Common myeloid progenitor, CD34-positive (primary cell): ENCODE measurements around the gene LYPD6.

Source experiments
- CTCF ChIA-PET: fragments of 350-600 bp; sonication (Branson Sonifier 250); formaldehyde crosslinking; loops from one replicate; lab custom pipeline; 2021; ENCODE audit warnings: antibody characterized with exemption; lab: Charles Lee
- POLR2A ChIA-PET: fragments of 350-600 bp; sonication (Branson Sonifier 250); formaldehyde crosslinking; loops from one replicate; lab custom pipeline; 2021; ENCODE audit warnings: antibody characterized with exemption; lab: Charles Lee
- DNase-seq, 3 donors: peaks; one replicate each; pipeline versions ENCODE4 v3.0.0 to v3.0.0-alpha.2; 2013
- H3K27ac ChIP-seq, 2 experiments: 1 replicate in 1 of 2; 2 replicates in 1 of 2; pipeline ENCODE4 v1.7.0; 2013; ENCODE audit warnings: inconsistent platforms in 2 of 2, low read length in 2 of 2, mild to moderate bottlenecking in 2 of 2, low read depth in 1 of 2, moderate library complexity in 1 of 2; ENCODE audit not compliant: severe bottlenecking in 2 of 2, insufficient read depth in 1 of 2, poor library complexity in 1 of 2
- H3K27me3 ChIP-seq, 5 experiments: replicated peaks in 2 of 5; 1 replicate in 3 of 5; 2 replicates in 2 of 5; pipeline versions ENCODE4 v1.6.1 to v1.7.0; 2013; ENCODE audit warnings: low read length in 4 of 5, mild to moderate bottlenecking in 2 of 5, moderate library complexity in 2 of 5, inconsistent platforms in 1 of 5; ENCODE audit not compliant: insufficient read depth in 5 of 5, control insufficient read depth in 4 of 5
- H3K36me3 ChIP-seq, 4 experiments: 1 replicate in 2 of 4; 2 replicates in 2 of 4; pipeline versions ENCODE4 v1.6.1 to v1.7.0; 2013; ENCODE audit warnings: low read length in 3 of 4, control low read depth in 1 of 4, mild to moderate bottlenecking in 1 of 4; ENCODE audit not compliant: control insufficient read depth in 4 of 4, insufficient read depth in 4 of 4
- H3K4me1 ChIP-seq, 4 experiments: 1 replicate in 3 of 4; 2 replicates in 1 of 4; pipeline versions ENCODE4 v1.6.1 to v1.7.1; 2013; ENCODE audit warnings: low read length in 3 of 4, mild to moderate bottlenecking in 3 of 4, control low read depth in 1 of 4, inconsistent platforms in 1 of 4, moderate library complexity in 1 of 4; ENCODE audit not compliant: control insufficient read depth in 4 of 4, insufficient read depth in 4 of 4; ENCODE audit errors: control extremely low read depth in 1 of 4
- H3K4me3 ChIP-seq, 7 experiments: 1 replicate in 4 of 7; 2 replicates in 3 of 7; pipeline versions ENCODE4 v1.5.1 to v1.7.0; 2013; ENCODE audit warnings: mild to moderate bottlenecking in 7 of 7, low read length in 6 of 7, moderate library complexity in 6 of 7, inconsistent platforms in 2 of 7, low read depth in 2 of 7, control low read depth in 1 of 7; ENCODE audit not compliant: insufficient read depth in 4 of 7, control insufficient read depth in 1 of 7; ENCODE audit errors: extremely low read depth in 1 of 7
- H3K9me3 ChIP-seq, 5 experiments: 1 replicate in 4 of 5; 2 replicates in 1 of 5; pipeline versions ENCODE4 v1.6.1 to v1.7.1; 2013; ENCODE audit warnings: low read length in 4 of 5, mild to moderate bottlenecking in 2 of 5, inconsistent platforms in 1 of 5, low read depth in 1 of 5, moderate library complexity in 1 of 5; ENCODE audit not compliant: control insufficient read depth in 4 of 5, insufficient read depth in 2 of 5; ENCODE audit errors: control extremely low read depth in 1 of 5
- WGBS: methylation state at CpG from one replicate; pipeline ENCODE4 v1.1.5; 2013; ENCODE audit not compliant: insufficient coverage; 5-methylcytosine and 5-hydroxymethylcytosine counted together

The LYPD6 gene

GRCh38 chr2:149344105-149344504, 13.7 kb downstream of the LYPD6 start:
- Histone ChIP-seq H3K4me1 (no peaks in the 10 kb centered on the region), H3K27me3 (peaks cover 0 to 2% (median 0%) of the 10 kb centered on the region in 5 experiments), H3K36me3 (no peaks in the 10 kb centered on the region), H3K27ac (no peak overlapping the region), H3K9me3 (no peaks in the 10 kb centered on the region), H3K4me3 (no peak overlapping the region)
- POLR2A ChIA-PET: no interaction called here
- DNase-seq: no peak
- CTCF ChIA-PET: no interaction called here
- WGBS: no CpG with 5 or more reads among the region's 2 CpGs

DNA sequence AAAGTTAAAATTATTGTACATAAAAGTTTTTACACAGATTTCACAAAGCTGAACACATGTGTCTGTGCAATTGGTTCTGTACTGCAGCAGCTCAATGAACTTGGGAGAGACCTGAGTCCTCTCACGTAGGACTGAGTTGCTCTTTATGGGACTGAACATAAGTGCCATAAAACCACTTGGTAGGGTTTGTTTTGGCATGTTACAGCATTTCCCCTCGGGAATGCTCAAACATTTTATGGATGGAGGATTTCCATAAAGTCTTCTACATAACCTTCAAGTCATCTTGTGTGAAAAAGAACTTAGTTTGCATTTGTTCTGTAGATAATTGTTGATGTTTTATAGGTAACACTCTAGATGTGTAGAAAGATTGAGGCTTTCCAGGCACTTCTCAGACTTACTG, 15.9 kb downstream of the LYPD6 start:
- Histone ChIP-seq H3K4me1 (no peaks in the 10 kb centered on the region), H3K27me3 (peaks cover 0 to 2% (median 0%) of the 10 kb centered on the region in 5 experiments), H3K9me3 (no peaks in the 10 kb centered on the region), H3K27ac (no peak overlapping the region), H3K4me3 (no peak overlapping the region), H3K36me3 (no peaks in the 10 kb centered on the region)
- 100% methylated on average over 2 of the region's 2 CpGs for WGBS
- ChIA-PET POLR2A (no interaction called here), CTCF (no interaction called here)
- DNase-seq: no peak

- H3K27me3 ChIP-seq: peaks cover 0 to 2% (median 0%) of the 10 kb centered on the region in 5 experiments
- CTCF ChIA-PET: no interaction called here
- 97% methylated on average over 2 of the region's 2 CpGs for WGBS
- H3K4me3 ChIP-seq: no peak overlapping the region
- no peak overlapping the region for H3K27ac ChIP-seq
- POLR2A ChIA-PET: no interaction called here
- DNase-seq: no peak
- H3K4me1 ChIP-seq: no peaks in the 10 kb centered on the region
- no peaks in the 10 kb centered on the region for H3K9me3 ChIP-seq
- H3K36me3 ChIP-seq: no peaks in the 10 kb centered on the region
These were observed 17.9 kb downstream of the LYPD6 start for GRCh38 chr2:149348291-149348690.

DNA sequence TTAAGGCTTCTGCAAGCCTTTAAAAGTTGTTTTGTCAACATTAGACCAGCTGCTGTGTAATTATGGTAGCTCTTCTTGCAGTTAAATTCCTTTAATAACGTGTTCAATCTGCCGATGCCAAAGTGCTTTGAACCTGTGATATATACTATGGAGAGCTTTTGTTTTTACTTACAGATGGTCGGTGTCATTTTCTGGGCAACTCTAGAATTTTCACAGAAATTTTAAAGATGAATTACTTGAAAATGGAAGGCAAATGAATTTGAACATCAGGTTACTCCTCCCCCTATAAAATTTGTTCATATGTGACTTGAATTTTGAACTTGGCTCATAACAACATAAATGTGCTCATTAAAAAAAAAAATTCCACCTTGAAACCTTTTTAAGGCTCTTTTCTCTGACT, 23.0 kb downstream of the LYPD6 start:
- CTCF ChIA-PET: interaction anchor here (0.6 kb wide), 1 partner anchor 1558 kb away, joined by 3 read pairs; no protein-coding TSS in a partner anchor
- Histone ChIP-seq H3K4me1 (no peaks in the 10 kb centered on the region), H3K27ac (no peak overlapping the region), H3K9me3 (no peaks in the 10 kb centered on the region), H3K27me3 (peaks cover 0 to under 1% (median 0%) of the 10 kb centered on the region in 5 experiments), H3K4me3 (no peak overlapping the region), H3K36me3 (no peaks in the 10 kb centered on the region)
- POLR2A ChIA-PET: no interaction called here
- WGBS: 100% methylated on average over 1 of the region's 3 CpGs
- no peak for DNase-seq

GRCh38 chr2:149355716-149356422, 25.5 kb downstream of the LYPD6 start:
- no peaks in the 10 kb centered on the region for H3K36me3 ChIP-seq

DNA sequence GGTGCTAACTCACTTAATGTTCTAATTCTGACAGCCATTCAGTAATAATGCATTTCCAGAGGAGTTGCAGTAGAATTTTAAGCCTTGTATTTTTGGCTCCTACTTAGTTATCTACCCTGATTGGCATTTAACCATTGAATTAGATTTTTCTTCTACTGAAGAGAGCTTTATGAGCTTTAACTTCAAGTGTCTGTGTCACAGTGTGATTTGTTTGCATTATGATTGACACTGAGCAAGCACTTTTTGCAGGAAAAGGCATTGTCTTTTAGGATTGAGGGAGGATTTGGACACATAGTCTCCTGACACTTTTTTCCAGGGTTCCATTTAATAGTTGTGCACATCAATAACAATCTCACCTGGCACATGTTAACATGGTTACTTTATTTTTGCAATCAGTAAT, 26.7 kb downstream of the LYPD6 start:
- no peak for DNase-seq
- ChIA-PET POLR2A (no interaction called here), CTCF (no interaction called here)
- Histone ChIP-seq H3K4me3 (no peak overlapping the region), H3K36me3 (no peaks in the 10 kb centered on the region), H3K4me1 (no peaks in the 10 kb centered on the region), H3K9me3 (peaks cover 0 to 2% (median 0%) of the 10 kb centered on the region in 5 experiments), H3K27ac (no peak overlapping the region), H3K27me3 (no peaks in the 10 kb centered on the region)

More at GRCh38 chr2:149355716-149356422, 25.5 kb downstream of the LYPD6 start:
- Histone ChIP-seq H3K27ac (no peak overlapping the region), H3K27me3 (no peaks in the 10 kb centered on the region), H3K4me3 (no peak overlapping the region), H3K9me3 (no peaks in the 10 kb centered on the region), H3K4me1 (no peaks in the 10 kb centered on the region)
- WGBS: 100% methylated on average over 1 of the region's 4 CpGs
- no peak for DNase-seq
- POLR2A ChIA-PET: no interaction called here
- CTCF ChIA-PET: no interaction called here

DNA sequence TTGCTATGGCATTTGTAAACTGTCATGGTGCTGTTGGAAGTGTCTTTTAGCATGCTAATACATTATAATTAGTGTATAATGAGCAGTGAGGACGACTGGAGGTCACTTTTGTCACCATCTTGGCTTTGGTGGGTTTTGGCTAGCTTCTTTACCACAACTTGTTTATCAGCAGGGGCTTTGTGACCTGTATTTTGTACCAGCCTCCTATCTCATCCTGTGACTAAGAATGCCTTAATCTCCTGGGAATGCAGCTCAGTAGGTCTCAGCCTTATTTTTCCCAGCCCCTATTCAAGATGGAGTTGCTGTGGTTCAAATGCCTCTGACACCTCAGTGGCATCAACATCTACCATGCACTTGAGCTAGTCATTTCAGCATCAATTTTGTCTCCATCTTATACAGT, 29.7 kb downstream of the LYPD6 start:
- ChIA-PET CTCF (interaction anchor here (0.9 kb wide), 1 partner anchor 13 kb away, joined by 3 read pairs; no protein-coding TSS in a partner anchor), POLR2A (no interaction called here)
- H3K9me3 ChIP-seq: peaks cover 0 to 2% (median 0%) of the 10 kb centered on the region in 5 experiments
- no peak for DNase-seq
- H3K27ac ChIP-seq: no peak overlapping the region
- H3K4me3 ChIP-seq: no peak overlapping the region
- H3K27me3 ChIP-seq: no peaks in the 10 kb centered on the region
- 86% methylated on average over 1 of the region's 1 CpG for WGBS
- H3K4me1 ChIP-seq: no peaks in the 10 kb centered on the region
- H3K36me3 ChIP-seq: no peaks in the 10 kb centered on the region
